GM19397 (cell line): ENCODE data around the gene HSPD1.
A peak's percentile ranks its signal among the peaks of the same experiment; 100 is the strongest.
"Not testable (repeated sequence)": the region's sequence is repeated elsewhere in the genome, so short reads cannot be mapped to it uniquely, and the experiment has no call there.

Source experiments
- ATAC-seq: cut with Tn5 transposase; IDR thresholded peaks from one replicate; pipeline ENCODE4 v1.9.1; 2021; ENCODE audit warnings: mild to moderate bottlenecking, moderate library complexity; ENCODE audit not compliant: unreplicated experiment

HSPD1 gene

DNA sequence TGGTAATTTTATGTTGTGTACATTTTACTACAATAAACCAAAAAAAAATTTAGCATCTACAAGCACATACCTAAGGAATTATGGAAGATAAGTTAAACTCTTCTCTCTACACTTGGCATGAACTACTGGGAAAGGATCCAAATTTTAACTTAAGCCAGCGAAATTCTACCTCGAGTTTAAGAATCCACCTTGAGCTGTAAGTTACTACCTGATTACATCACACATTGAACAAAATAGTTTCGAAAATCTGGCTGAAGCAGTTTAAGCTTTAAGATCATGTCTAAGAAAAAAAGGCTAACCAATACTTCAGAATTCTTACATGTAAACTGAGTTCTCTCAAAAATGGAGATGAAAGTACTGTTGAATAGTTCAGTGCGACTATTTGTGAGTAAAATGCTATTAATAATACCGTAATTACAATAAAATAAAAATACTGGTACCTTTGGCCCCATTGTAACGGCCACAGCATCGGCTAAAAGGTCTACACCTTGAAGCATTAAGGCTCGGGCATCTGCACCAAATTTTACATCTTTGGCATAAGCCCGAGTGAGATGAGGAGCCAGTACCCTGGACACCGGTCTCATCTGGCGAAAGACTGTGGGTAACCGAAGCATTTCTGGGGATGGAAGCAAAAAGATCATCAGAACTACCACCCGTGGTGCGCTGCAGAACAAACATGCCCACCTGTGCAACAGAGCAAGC lies 1.3 kb downstream of the HSPD1 start:
- ATAC-seq: no peak

GRCh38 chr2:197497326-197497725 lies 2.3 kb downstream of the HSPD1 start:
- ATAC-seq: no peak

DNA sequence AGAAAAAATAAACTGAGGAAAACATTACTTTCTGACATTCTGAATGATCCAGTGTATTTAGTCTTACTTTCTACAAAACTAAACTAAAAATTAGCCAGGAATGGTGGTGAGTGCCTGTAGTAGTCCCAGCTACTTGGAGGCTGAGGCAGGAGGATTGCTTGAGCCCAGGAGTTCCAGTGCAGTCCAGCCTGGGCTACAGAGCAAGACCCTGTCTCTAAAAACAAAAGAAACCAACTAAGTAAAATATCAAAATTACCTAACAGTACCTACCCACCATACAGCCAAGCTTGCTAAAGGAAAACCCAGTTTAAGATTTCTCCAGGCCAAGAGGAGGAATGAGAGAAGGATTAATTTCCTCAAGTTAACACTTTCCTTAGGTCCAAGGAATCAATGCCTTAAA lies 2.9 kb downstream of the HSPD1 start:
- ATAC-seq: no peak

DNA sequence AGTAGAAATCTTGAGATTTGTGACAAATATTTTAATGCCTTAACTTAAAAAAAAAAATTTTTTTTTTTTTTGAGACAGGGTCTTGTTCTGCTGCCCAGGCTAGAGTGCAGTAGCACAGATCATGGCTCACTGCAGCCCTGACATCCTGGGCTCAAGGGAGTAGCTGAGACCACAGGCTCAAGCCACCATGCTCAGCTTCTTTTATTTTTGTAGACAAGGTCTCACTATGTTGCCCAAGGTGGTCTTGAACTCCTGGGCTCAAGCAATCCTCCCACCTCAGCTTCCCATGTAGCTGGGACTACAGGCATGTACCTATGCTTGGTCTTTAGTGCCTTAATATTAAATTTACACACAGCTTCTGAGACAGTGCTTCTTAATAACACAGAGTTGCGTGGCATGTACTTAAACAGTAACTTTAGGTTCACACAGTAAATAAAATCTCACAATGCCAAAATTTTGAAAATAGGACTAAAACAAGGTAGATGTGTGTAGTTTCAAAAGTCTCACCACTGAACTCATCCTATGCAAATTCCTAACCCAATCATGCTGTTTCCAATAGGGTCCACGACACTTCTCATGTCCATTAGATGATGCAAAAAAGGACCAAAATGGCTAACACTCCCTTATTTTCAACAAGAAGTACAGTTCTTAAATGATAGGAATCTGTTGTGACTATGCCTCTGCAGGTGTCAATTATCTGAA lies 4.1 kb downstream of the HSPD1 start:
- ATAC-seq: no peak

- no peak for ATAC-seq
Observed at GRCh38 chr2:197487385-197487784, 12.3 kb downstream of the HSPD1 start.

- no peak for ATAC-seq
Observed at GRCh38 chr2:197486175-197486574, 13.5 kb downstream of the HSPD1 start.

GRCh38 chr2:197484248-197484647 lies 15.4 kb downstream of the HSPD1 start:
- not testable (repeated sequence) for ATAC-seq

DNA sequence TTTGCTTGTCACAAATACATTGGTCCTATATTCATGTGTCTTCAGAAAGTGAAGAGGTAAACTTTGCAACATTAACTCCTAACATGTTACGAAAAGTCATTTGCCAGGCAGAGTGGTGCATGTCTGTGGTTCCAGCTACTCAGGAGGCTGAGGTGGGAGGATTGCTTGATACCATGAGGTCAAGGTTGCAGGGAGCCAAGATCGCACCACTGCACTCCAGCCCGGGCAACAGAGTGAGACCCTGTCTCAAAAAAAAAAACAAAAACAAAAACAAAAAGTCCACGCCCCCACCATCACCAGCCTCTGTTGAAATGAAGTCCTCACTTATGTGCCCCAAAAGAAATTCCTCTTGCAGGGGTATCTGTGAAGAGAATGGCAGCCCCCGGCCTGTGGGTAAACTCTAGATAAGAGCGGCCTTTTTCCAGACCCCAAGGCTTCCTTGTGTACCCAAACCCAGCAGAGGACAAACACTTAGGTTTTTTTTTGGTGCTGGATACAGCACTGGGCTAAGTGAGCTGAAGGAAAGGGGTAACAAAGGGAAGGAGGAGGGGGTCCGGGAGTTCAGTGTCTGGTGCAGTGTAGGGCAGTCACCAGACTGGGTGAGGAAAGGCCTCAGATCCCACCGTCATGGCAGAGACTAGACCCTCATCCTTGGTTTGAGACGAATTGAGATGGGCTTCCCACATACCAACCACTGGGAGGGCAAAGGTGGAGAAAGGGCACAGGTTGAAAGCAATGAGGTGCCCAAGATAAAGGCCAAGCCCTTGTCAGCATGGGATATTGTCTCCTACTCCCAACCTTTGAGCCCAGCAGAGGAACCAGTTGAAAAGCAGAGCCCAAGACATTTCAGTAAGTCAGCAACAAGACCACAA lies 19.2 kb downstream of the HSPD1 start:
- no peak for ATAC-seq

DNA sequence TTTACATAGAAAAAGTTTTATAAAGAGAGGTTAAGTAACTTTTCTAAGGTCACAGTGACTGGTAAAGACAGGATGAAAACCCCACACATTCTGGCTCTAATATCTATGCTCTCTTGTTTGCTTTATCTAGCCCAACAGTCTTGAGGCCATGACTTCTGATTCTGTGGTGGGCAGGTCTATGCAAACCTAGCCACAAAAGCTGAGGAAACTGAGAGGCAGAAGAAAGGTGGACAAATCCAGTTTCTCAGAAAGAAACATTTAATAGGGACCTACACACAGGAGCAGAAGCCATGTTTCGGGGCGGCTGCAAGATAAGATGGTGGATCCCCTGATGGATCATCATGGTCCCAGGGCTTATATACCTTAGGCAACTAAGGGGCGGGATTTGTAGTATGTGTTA lies 21.8 kb downstream of the HSPD1 start:
- ATAC-seq: no peak

GRCh38 chr2:197472166-197472565 lies 27.5 kb downstream of the HSPD1 start:
- no peak for ATAC-seq

DNA sequence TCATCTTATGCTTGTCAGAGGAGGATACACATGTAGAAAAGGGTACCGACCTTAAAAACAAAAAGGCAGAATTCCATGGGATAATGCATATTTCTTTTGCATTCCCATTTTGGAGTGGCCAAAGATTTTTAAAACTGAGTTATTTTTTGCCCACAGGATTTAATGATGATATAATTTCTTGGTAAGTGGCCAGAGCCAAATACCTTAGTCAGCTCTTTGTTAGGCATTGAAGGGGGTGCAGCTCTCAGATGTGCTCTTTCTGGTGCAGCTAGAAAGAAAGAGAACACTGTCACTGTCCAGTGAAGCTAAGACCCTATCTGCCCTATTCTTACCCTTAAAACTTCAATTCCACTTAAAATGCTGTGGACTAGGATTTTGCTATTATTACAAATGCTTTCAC lies 35.5 kb downstream of the HSPD1 start:
- no peak for ATAC-seq

- ATAC-seq: no peak
Observed at GRCh38 chr2:197461057-197461456, 38.6 kb downstream of the HSPD1 start.

- no peak for ATAC-seq
Observed at GRCh38 chr2:197460649-197461048, 39.0 kb downstream of the HSPD1 start.

DNA sequence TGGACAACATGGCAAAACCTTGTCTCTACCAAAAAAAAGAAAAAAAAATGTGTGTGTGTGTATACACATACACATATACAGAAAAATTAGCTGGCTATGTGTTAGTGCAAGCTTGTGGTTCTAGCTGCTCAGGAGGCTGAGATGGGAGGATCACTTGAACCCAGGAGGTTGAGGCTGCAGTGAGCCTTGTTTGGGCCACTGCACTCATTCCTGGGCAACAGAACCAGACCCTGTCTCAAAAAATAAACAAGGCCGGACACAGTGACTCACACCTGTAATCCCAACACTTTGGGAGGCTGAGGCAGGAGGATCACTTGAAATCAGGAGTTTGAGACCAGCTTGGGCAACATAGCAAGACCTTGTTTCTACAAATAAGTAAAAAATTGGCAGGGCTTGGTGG lies 44.2 kb downstream of the HSPD1 start:
- ATAC-seq: no peak

DNA sequence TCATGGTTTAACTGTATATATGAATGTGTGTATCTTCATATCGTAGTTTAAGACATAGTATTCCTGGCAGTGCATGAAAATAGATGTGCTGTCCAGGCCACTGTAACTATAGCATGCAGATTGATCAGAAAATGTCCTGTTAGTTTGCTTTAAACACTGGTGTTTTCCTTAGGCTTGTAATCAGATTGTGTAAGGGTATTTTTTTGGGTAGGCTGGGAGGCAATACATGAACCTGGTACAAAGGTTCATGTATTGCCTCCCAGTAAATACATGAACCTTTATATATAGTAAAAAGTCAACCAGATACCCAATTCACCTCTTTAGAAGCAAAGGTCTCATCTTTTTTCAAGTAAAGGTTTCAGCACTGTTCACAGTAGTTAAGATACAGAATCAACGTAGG lies 44.7 kb downstream of the HSPD1 start:
- ATAC-seq: no peak

GRCh38 chr2:197453914-197454398 lies 45.7 kb downstream of the HSPD1 start:
- peak; percentile 24 for ATAC-seq

DNA sequence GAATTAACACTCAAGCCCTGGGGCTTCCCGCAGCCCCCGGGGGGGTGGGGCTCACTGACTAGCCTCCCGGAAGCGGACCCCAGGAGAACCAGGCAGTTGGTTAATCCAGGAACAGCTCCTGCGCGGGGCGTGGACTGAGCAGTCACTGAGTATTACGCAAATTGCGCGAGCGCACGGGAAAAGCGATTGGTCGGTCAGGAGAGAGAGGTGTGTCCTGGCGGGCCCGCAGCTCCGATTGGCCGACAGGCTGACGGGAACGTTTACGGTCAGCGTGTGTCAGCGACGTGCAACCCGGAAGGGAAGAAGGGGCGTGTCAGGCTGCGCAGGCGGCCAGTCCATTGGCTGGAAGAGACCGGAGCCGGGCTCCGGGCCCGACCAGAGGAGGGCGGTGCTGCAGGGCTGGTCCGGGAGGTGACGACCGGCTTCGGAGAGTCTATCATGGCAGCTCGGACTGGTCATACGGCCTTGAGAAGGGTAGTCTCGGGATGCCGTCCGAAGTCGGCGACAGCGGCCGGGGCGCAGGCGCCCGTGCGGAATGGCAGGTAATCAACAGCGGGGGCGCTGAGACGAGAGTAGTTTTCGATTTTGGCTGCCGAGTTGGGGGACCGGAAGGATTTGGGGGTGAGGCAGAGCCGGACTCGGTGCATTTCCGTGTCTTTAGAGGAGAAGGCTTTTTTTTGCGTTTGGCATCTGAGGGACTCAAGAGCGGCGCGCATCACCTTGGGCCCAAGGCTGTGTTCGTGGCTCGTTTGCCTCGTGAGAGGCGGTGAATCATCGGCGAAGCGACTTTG lies 46.3 kb downstream of the HSPD1 start, which contains the start of gene COQ10B:
Gene COQ10B, plus strand, starts transcription at position 430 of the 791 bp plus-strand sequence. Its CDS starts 9 bp downstream, at position 439.
- peak; percentile 94 for ATAC-seq

DNA sequence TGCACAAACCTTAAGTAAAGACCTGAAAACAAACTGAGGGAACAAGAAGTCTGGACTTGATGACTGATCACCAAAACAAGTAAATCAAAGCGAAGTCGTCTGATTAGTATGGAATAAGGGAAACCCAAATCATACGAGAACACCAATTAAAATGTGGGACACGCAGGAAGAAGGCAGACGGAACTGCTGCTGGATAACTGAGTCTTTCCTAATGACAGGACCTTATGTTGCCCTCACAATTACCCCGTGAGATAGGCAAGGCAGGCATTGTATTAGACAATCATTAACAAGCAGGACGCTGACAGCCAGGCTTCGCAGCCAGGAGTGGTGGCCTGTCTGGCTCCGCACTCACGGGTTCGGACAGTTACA lies 46.9 kb downstream of the HSPD1 start:
- no peak for ATAC-seq

- ATAC-seq: not testable (repeated sequence)
Observed at GRCh38 chr2:197450935-197451358, 48.7 kb downstream of the HSPD1 start.

DNA sequence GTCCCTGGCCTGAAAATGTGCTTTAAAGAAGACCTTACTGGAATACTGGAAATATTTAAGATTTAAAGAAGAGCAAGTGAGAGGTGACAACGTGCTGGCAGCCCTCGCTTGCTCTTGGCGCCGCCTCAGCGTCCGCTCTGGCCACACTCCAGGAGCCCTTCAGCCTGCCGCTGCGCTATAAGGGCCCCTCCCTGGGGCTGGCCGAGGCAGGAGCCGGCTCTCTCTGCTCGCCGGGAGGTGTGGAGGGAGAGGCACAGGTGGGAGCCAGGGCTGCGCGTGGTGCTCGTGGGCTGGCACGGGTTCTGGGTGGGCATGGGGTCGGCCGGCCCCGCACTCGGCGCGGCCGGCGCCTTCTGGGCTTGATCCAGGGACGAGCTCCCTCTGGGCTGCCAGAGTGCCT lies 49.2 kb downstream of the HSPD1 start:
- ATAC-seq: no peak

DNA sequence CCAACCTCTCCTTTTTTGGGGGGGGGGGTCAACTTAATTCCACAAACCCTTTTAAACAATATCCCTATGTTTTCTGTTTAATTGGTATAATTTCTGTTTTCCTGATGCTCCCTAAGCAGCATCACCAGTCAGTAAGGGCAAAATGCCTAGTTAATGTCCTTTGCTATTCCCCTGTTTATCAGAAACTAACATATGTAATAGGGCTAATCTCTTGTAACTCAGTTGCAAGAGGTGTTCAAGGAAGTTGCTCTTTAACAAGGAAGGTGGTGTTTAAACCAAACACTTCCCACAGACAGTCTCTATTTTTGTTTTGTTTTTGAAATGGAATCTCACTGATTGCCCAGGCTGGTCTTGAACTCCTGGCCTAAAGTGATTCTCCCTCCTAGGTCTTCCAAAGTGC lies 52.8 kb downstream of the HSPD1 start:
- ATAC-seq: no peak
